ENCODE results near the gene MTA2. TPM values are rescaled to one million over a fixed set of nuclear protein-coding genes. Genes with fewer than 3 reads are reported as not detected.

Gene MTA2
- total and polyA plus RNA-seq, 10 of the 15 experiments (the other 5 are each of a cell fraction or from before 2014, with no cell fraction given) = 6.7 to 201 (median 113) TPM

GRCh38 chr11:62610814-62611704, 9.4 kb upstream of the MTA2 start:
- H4K20me1 ChIP-seq (ENCODE audit: control insufficient read depth, insufficient read depth) = no peaks in the 10 kb centered on the region; the same call in 1 of the 2 replicates
- no peak for FAIRE-seq
- peak overlapping the region; percentile 94 for H3K4me3 ChIP-seq
- TF ChIP-seq EED (IDR thresholded peaks at IDR 0.05; ENCODE audit: low read depth) (no peak), ZNF207 (IDR thresholded peaks at IDR 0.05; ENCODE audit: borderline replicate concordance) (no peak), BACH1 (IDR thresholded peaks at IDR 0.05; ENCODE audit: borderline replicate concordance) (no peak), JUND (IDR thresholded peaks at IDR 0.05; ENCODE audit: low read depth, low read length) (no peak), HDGF (IDR thresholded peaks at IDR 0.05) (no peak), IRF3 (IDR thresholded peaks at IDR 0.05) (no peak), KDM1A (IDR thresholded peaks at IDR 0.05; ENCODE audit: borderline replicate concordance) (no peak), SRF (IDR thresholded peaks at IDR 0.05; ENCODE audit: low read depth in 2 of 2, low read length in 2 of 2) (no peak), PKNOX1 (IDR thresholded peaks at IDR 0.05) (no peak), ETV6 (conservative IDR thresholded peaks at IDR 0.05 in 1 of 2, IDR thresholded peaks at IDR 0.05 in 1 of 2; ENCODE audit: borderline replicate concordance in 1 of 2, low read depth in 1 of 2) (no peak), HDAC6 (IDR thresholded peaks at IDR 0.05; ENCODE audit: unreplicated experiment) (no peak)
- TF ChIP-seq, protein P1, sequence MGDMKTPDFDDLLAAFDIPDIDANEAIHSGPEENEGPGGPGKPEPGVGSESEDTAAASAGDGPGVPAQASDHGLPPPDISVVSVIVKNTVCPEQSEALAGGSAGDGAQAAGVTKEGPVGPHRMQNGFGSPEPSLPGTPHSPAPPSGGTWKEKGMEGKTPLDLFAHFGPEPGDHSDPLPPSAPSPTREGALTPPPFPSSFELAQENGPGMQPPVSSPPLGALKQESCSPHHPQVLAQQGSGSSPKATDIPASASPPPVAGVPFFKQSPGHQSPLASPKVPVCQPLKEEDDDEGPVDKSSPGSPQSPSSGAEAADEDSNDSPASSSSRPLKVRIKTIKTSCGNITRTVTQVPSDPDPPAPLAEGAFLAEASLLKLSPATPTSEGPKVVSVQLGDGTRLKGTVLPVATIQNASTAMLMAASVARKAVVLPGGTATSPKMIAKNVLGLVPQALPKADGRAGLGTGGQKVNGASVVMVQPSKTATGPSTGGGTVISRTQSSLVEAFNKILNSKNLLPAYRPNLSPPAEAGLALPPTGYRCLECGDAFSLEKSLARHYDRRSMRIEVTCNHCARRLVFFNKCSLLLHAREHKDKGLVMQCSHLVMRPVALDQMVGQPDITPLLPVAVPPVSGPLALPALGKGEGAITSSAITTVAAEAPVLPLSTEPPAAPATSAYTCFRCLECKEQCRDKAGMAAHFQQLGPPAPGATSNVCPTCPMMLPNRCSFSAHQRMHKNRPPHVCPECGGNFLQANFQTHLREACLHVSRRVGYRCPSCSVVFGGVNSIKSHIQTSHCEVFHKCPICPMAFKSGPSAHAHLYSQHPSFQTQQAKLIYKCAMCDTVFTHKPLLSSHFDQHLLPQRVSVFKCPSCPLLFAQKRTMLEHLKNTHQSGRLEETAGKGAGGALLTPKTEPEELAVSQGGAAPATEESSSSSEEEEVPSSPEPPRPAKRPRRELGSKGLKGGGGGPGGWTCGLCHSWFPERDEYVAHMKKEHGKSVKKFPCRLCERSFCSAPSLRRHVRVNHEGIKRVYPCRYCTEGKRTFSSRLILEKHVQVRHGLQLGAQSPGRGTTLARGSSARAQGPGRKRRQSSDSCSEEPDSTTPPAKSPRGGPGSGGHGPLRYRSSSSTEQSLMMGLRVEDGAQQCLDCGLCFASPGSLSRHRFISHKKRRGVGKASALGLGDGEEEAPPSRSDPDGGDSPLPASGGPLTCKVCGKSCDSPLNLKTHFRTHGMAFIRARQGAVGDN (IDR thresholded peaks at IDR 0.05) = no peak
- H3K4me1 ChIP-seq (ENCODE audit: control insufficient read depth, insufficient read depth, low read length) = peaks cover 14% of the 10 kb centered on the region
- POLR2A ChIA-PET = interaction anchor here (0.5 to 2.6 kb wide), 19 partner anchors 8 to 245 kb away, joined by 3 to 13 read pairs (median 3); partner anchors contain the start of genes B3GAT3, C11orf98, CSKMT and LBHD1
- H3K9ac ChIP-seq (ENCODE audit: control insufficient read depth, insufficient read depth, low read length) = peak overlapping the region; percentile 95
- SMC1A ChIA-PET (ENCODE audit: uncharacterized antibody, unreplicated experiment) = interaction anchor here (0.7 to 2.9 kb wide), 10 partner anchors 9 to 143 kb away, joined by 3 to 19 read pairs (median 4); partner anchors contain the start of genes B3GAT3, INTS5, MTA2 and TUT1
- H3K36me3 ChIP-seq (ENCODE audit: control insufficient read depth in 2 of 2, insufficient read depth in 2 of 2, low read length in 1 of 2) = no peaks in the 10 kb centered on the region; a peak in 1 of 4 replicates
- peak overlapping the region; percentile 97 for H3K4me2 ChIP-seq (ENCODE audit: control insufficient read depth, insufficient read depth)
- H3K27ac ChIP-seq (ENCODE audit: control insufficient read depth, insufficient read depth) = peak overlapping the region; percentile 81
- H3K27me3 ChIP-seq (replicated peaks in 1 of 2; ENCODE audit: control insufficient read depth in 2 of 2, insufficient read depth in 2 of 2, low read length in 1 of 2) = no peaks in the 10 kb centered on the region
- no peaks in the 10 kb centered on the region for H3K9me3 ChIP-seq (replicated peaks; ENCODE audit: control insufficient read depth, insufficient read depth, low read length)
- 58% methylated on average over 26 of the region's 28 CpGs for WGBS (ENCODE audit: insufficient coverage, insufficient replicate concordance, low lambda C conversion rate, missing lambda C conversion rate)
- CTCF ChIA-PET = interaction anchor here (0.5 to 4.9 kb wide), 16 partner anchors 10 to 270 kb away, joined by 3 to 41 read pairs (median 4); partner anchors contain the start of genes B3GAT3, MTA2, SLC3A2 and TUT1
- in situ Hi-C loops (cut with MboI) = no loop called here
- BruUV-seq (replicated peaks) = no TSS peak
- H3K79me2 ChIP-seq (ENCODE audit: control insufficient read depth, insufficient read depth, low read length) = peaks cover 16% of the 10 kb centered on the region
- RAD21 ChIA-PET (ENCODE audit: unreplicated experiment) = interaction anchor here (0.8 to 2.1 kb wide), 8 partner anchors 9 to 243 kb away, joined by 3 to 9 read pairs (median 4); partner anchors contain the start of genes B3GAT3, C11orf98, CSKMT and MTA2
- peak overlapping the region; percentile 85 for H2AFZ ChIP-seq (ENCODE audit: control insufficient read depth, low read depth, low read length)
- ATAC-seq = no peak
- no peak for DNase-seq (ENCODE audit: low read depth, low spot score)
- intact Hi-C loops (cut with micrococcal nuclease; ENCODE audit: unreplicated experiment) = loop anchor here (5.0 kb wide), 1 partner anchor 61 kb away; the partner anchor contains the start of genes LBHD1 and UQCC3

Data from GM12878 (cell line).